HG02852 (cell line): ENCODE data around the gene NAALADL2.
A peak's percentile ranks its signal among the peaks of the same experiment; 100 is the strongest.

Experiments
- ATAC-seq: cut with Tn5 transposase; IDR thresholded peaks from one replicate; pipeline ENCODE4 v1.9.1; 2021; ENCODE audit warnings: mild to moderate bottlenecking, moderate library complexity; ENCODE audit not compliant: unreplicated experiment

NAALADL2 gene

DNA sequence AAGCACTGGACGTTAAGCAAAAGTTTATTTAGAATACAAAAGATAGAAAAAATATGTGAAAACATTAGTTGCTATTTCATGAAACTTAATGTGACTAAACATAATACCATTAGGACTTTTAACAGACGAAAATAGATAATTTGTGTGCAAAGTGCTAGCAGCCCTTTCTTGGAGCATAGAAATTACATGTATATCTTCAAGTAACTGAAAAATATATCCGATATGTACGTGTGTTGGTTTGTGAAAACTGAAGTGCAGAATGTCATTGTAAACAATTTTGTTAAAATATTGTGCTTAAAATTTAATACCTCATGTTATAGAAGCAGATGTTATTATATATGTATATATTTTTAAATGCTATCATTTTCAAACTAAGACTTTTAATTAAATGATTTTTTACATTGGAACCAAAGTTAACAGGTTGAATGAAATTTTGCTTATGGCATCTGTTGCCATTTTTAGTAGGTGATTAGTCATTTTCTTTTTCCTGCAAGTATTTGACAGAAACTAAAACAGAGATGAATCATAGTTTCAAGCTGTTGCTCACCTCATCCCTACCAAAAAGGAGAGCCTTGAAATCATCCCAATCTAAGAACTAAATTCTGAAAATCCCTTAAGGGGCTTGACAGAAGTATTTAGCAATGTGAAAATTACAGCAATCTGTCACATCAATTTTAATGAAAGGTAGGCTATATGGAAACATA is 334.8 kb downstream of the NAALADL2 start:
- peak; percentile 81 for ATAC-seq

DNA sequence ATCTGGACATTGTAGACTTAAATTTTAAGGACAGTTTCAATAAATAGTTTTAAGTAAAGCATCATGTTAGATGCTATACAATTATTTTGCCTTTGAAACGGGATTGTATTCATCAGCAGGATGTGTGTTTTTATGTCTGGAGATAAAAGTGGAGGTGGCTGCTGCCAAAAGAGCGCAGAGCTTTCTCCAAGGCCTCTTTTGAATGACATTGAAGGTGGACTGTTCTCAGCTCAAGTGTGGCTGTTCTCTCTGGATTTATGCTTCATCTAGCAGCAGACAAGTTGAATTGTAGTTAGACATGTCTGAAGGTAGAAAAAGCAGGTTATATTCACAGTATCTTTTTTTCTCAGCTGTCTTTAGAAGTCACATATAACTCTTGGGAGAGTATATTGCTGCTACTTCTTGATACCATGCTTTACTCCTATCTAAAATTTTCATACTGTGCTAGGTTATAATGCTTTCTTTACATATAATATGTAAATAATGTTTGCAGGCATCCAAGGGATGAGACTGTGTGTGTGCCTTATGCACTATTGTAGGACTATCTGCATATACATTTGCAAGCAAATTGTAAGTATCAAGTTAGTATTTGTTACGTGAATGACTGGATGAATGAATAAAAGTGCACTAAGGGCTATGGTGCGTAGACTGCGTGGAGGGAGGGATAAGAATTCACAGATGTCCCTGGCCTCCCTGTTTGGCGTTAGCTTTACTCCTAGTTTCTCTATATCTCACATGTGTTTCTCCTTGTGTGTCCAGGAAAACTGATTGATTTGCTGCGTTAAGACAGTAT is 340.1 kb downstream of the NAALADL2 start:
- no peak for ATAC-seq

DNA sequence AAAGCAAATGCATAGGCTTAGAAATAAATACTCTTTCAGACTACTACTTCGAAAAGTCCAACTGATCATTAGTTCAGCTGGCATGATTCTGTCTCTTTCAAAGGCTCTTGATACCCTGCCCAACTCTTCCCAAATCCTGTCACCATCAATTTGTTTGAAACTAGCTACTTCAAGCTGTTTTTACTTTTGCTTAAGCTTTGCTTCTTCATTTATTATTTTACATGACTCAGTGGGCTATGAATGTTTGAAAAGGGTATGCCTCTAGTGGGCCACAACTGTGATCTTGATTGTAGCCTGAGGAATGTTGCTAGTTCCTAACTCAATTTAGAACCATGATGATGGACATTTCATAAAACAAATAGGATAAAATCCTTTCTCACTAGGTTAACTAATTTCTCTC is 340.8 kb downstream of the NAALADL2 start:
- no peak for ATAC-seq

DNA sequence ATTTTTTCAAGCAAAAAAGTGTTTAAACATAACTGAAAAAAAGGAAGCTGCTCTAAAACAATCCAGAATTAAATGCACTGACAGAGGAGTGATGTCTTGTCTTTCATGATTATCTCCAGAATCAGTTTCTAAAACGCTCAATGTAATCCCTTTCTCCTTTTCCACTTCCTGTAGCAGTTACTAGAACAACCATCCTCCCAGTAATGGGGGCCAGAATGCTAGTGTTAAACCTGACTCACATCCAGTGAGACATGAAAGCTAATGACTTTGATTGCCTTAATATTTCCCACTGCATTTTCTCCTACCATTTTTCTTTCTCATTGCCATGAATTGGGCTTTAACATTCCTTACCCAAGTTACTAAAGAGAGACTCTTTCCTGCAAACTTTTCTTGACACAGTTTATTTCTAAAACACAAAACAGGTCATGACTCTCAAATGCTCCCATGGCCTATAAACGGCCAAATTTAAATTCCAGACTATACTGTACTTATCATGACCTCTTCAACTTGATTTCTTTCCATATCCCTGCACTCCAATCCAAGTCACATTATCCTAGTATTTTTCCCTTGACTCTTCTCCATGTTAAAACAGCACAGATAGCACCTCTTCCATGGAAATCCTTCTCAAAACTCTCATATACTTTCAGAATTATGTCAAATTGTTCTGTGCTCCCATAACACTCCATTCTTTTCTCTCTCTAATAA is 341.4 kb downstream of the NAALADL2 start:
- no peak for ATAC-seq

DNA sequence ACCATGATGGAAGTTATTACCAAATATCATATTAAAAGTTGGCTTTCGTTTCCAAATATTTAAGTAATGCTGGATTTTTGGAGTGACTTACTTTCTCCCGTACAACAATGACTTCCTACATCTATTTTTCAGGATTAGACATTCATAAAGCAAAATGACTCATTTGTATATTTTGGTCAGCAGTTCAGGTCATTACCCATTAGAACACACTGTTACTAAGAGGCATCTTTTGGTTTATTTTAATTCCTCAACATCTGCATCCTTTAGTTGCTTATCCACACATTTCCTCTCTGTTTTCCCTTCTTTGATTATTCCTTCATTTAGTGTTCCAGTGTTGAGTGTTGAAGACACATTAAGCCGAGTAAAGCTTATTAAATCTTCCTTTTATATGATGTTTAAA is 348.2 kb downstream of the NAALADL2 start:
- no peak for ATAC-seq

DNA sequence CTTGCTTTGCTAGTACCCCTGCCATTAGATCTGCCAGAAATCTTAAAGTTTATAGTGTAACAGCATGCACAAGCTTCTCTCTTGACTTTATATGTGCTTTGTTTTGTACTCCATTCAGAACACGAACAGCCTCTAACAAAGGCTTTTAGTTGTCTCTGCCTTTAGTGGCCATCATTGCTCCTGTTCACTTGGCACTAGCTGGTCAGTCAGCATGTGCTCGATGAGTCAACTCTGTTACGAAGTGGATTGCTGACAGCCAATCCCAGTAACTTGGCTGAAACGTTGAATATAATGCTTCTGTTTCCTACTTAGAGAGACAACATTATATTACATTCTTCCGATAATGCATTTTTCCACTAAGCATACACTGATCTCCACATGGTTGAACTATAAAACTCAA is 349.2 kb downstream of the NAALADL2 start:
- ATAC-seq = no peak

DNA sequence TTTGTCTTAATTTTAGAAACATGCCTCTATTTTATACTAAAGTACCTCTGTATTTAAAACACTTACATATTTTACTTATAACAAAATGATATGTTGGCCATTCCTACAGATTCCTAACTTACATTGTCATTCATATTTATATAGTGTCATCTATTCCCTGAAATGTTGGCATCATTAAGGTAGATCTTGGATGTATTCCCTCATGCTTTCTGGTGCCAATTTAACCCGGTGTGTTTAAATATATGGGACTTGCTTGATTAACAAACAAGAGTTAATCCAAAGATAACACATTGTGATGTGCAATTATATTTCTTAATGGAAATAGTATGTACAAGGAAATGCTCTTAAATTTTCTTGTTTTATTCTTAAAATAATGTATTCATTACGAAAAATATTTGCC is 352.3 kb downstream of the NAALADL2 start:
- no peak for ATAC-seq

DNA sequence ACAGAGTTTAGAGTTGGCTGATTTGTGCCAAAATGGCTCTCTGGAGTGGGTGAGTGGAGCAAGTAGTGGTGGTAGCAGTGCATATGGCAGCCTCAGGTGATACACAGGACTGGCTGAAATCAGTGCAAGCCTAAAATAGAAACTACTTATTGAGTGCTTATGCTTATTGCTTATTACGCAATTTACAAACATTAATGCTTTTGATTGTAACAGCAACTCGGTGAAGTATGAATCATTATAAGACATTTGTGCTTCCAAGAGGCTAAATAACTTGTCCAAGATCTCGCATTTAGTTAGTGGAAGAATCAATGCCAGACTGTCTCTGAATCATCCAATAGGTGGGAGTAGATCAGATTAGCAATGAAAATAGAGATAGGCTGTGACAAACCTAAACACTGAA is 353.8 kb downstream of the NAALADL2 start:
- no peak for ATAC-seq

DNA sequence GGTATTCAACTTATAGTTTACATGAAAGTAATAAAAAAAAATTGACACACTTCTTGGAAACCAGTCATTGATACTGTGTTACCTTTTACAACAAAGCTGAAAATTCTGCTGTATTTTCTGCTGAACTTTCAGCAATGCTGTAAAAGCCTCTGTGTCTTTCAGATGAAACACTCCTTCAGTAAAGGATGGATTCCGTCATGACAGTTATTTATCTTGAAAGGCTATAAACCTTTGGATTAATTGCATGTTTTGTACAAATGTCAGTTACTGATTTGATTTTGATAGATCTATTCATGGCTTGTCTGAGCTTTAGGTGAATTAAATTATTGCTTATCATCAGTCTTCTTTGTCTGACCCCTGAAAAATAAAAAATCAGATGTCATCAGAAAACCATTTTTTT is 355.1 kb downstream of the NAALADL2 start:
- no peak for ATAC-seq

DNA sequence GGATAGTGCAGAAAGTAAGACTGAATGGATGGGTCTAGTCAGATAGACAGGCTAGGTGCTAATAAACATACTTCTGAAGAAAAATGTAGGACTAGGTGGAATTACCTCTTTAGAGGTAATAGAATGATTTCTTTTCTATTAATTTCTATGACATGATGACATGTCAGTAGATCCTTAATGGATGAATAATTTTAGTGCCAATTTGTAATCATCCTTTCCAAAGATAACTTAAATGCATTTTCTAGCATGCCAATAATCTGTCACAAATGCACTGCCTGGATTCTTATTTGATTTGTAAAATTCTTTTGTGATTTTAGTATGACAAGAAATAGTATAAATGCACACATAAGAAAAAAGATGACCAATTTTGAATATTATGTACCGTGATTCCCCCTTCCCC is 356.7 kb downstream of the NAALADL2 start:
- ATAC-seq = no peak

DNA sequence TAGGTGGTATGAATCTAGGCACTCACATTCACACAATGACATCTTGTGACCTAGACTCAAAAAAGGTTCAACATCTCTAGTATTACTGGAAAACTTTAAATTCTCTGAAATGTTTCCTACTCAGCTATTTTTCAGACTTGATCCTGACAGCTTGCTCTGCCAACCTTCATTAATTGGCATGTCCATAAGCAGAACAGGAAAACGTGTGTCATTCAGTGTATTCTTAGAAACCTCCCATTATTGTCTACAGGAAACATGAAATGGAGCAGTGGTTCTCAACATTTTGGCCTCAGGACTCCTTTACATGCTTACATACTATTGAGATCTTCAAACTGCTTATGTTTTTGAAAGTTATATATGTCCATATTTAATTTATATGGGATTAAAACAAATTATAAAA is 363.2 kb downstream of the NAALADL2 start:
- no peak for ATAC-seq

DNA sequence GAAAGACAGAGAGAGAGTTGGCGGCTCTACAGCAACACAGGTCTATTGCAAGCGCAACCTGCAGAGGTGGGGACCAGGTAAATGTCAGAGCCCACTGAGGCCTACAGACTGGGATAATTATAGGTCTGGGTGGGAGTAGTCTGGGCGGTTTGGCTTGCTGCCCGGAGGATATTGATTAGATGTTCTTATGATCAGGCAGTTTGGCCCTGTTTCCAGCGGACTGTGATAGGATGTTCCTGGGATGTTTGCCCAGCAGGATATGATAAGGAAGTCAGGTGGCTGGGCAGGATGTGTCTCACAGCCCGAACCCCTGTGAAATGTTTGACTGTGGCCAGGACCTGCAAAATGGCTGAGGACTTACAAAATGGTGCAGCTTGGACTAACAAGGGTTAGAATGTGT is 364.9 kb downstream of the NAALADL2 start:
- no peak for ATAC-seq

DNA sequence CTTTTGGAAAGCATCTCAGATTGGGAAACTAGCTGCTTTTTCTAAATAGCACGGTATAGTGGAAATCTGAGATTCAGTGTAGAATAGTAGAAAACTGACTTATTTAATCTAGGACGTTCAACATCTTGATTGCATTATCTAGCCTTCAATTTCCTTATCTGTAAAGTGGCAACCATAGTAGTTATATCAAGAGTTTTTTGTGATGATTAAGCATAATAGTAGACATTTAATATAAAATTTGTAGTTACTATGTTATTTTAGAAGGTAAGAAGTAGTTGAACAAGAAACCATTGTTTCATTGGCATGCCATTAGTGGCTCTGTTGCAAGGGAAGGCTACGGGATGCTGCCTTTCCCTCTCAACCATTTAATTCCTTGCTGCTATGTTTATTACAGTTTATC is 367.3 kb downstream of the NAALADL2 start:
- no peak for ATAC-seq

DNA sequence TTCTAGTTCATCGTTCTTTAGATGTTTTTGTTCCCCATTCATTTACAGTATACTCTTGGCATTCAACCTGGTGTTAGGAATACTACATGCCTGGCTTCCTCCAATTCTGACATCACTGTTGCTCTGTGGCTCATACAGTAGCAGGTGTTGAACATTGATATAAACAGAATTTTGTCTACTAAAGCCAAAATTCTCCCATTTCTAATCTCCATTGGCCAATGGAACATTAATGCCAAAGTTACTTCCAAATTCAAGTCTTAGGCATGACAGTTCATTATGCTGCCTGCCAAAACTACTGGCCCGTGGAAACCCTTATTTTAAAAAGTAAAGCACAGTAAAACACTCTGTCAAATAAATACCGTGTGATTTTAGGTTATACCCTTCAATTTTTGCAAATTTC is 368.0 kb downstream of the NAALADL2 start:
- ATAC-seq = no peak

DNA sequence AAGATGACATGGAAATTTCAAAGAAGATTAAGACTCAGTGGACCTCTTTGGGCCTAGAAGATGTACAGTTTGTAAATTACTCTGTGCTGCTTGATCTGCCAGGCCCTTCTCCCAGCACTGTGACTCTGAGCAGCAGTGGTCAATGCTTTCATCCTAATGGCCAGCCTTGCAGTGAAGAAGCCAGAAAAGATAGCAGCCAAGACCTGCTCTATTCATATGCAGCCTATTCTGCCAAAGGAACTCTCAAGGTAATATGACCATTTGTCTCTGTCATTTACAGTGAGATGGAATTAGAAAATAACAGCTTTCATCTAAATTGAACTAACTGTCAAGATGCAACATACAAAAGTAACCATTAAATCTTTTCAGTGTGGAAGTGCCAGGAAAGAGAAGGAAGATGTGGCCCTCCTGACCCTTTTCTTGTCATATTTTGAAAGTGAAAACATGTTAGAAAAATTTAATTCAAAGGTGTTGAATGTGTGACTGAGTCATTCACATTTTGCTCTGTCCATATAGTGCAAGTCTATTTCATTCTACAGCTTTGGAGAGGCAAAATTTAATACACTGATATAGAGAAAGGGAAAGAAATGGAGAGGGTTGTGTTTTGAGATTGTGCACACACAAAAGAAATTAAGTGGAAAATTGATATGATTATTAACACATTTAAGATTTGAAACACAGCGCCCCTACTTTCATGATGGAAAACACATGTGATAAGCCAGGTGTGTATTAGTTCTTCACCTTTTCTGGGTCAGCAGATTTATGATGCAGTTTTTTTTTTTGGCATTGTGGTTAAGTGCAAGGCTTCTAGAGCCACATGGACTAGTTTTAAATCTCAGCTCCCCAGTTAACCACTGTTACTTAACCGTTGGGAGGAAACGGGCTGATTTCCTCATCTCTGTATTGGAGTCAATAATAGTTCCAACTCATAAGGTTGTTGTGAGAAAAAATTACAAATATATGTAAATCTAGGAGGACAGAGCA is 375.1 kb downstream of the NAALADL2 start:
- no peak for ATAC-seq

DNA sequence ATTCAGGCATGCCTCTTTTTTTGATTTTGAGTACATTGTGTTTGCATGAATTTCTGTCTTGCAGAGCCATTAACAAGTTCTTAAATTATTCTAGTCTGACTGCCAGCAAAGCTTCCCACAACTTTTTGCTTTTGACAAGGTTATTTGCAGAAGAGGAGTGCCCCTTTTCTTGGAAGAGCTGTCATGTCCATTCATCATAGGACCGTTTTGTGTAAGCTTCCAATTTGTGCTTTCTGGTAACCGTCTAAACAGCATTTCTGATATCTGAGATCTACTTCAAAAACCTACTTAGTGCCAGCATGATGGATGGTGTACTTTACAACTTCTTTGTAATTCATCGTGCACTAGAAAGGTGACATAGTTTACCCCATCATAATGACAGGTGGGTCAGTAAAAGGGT is 379.7 kb downstream of the NAALADL2 start:
- ATAC-seq = no peak

DNA sequence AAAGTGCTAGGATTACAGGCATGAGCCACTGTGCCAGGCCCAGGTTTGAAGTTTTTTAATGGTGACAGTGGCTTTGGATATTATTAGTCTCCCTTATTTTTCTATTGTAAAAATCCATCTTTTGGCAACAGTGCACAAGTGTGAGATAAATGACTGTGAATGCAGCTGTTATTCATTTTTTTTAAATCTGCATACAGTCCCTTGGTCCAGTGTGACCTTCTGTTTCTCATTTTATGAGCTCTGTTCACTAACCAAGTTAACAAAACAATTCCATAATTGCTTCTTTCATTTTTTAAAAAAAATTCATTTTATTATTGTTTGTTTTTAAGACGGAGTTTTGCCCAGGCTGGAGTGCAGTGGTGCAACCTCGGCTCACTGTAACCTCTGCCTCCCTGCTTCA is 381.8 kb downstream of the NAALADL2 start:
- no peak for ATAC-seq

DNA sequence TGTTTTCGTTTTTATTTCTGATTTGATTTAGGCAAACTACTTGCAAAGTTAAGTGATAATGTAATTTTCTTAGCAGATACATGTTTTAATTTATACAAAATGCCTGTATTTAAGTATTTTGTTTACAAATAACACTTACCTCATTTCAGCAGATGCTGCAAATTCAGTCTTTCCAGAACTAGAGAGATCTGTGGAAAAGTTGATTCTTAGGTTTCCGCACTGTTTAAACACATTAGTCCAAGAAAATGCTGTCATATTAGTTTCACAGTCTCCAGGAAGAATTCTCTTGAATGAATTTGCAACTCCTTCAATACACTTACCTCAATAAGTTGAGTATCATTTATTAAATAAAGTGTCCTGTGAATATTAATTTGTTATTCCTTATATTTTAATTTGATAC is 383.1 kb downstream of the NAALADL2 start:
- no peak for ATAC-seq

DNA sequence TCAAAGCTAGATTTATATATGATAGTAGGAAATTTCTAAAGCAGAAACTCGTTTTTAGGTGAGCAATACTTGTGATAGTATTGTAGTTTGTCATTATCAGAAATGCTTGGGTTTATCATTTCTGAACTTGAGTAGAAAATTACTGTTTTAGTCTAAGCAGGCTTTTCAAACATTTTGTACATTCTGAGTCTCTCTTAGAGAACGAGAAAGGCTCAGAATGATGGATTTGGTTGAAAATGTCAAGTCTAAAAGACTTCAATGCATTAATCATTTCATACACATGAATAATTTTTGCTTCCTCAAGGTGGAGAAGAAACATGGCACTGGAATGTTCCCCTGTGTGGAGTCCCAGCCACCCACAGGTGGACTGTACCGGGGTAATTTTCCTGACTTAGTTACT is 387.1 kb downstream of the NAALADL2 start:
- ATAC-seq = no peak

DNA sequence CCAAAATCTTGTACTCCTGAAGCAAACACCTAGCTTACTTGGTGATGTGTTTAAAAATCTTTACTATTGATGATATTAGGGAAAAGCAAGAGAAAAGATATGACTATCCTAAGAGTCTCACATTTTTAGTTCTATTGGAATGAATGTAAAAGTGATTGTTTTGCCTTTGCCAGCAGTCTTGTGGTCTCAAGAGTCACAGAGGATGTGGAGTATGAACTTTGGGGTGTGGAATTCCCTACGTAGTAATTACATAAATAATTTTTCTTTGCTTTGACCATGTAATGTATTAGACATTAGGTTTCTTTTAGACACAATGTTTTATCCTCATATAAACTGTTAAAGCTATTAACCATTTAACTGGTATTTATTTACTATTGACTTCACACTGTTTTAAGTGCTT is 387.6 kb downstream of the NAALADL2 start:
- no peak for ATAC-seq

DNA sequence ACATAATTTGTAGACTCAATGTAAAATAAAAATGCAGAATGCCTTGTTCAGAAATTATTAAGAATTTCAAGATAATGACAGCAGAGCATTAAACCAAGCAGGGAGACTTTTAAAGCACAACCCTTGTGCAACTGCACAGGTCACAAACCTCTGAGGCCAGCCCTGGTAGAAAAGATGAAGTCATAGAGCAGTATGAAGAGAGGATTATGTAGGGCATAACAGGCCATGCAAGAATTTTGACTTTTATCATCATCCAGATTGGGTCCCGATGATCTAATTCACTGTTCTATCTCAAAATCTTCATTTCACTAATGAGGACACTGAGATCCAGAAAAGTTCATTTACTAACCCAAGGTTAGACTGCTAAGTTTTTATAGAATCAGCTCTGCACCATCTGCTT is 388.5 kb downstream of the NAALADL2 start:
- ATAC-seq = no peak
